Osteocyte (in vitro differentiated cells): ENCODE measurements around the gene ARHGAP6. TPM values are rescaled to one million over a fixed set of nuclear protein-coding genes. Genes with fewer than 3 reads are reported as not detected.
"Not testable (repeated sequence)": the region's sequence is repeated elsewhere in the genome, so short reads cannot be mapped to it uniquely, and the experiment has no call there.

ENCODE experiments used
- DNase-seq: peaks from one replicate; pipeline ENCODE4 v3.0.0; 2021; ENCODE audit warnings: mixed read lengths; ENCODE audit not compliant: unreplicated experiment; ENCODE audit errors: extremely low spot score
- H3K27ac Mint-ChIP-seq: one replicate; pipeline ENCODE4 v1.8.0; 2021; ENCODE audit warnings: mild to moderate bottlenecking, mixed read lengths; ENCODE audit not compliant: unreplicated experiment
- H3K27me3 Mint-ChIP-seq: one replicate; pipeline ENCODE4 v1.8.0; 2021; ENCODE audit warnings: mixed read lengths; ENCODE audit not compliant: unreplicated experiment
- H3K36me3 Mint-ChIP-seq: one replicate; pipeline ENCODE4 v1.8.0; 2021; ENCODE audit warnings: mixed read lengths; ENCODE audit not compliant: unreplicated experiment
- H3K4me1 Mint-ChIP-seq: one replicate; pipeline ENCODE4 v1.8.0; 2021; ENCODE audit warnings: mixed read lengths; ENCODE audit not compliant: unreplicated experiment
- H3K4me3 Mint-ChIP-seq: one replicate; pipeline ENCODE4 v1.8.0; 2021; ENCODE audit warnings: mild to moderate bottlenecking, moderate library complexity, mixed read lengths; ENCODE audit not compliant: unreplicated experiment
- H3K9me3 Mint-ChIP-seq: one replicate; pipeline ENCODE4 v1.8.0; 2021; ENCODE audit warnings: mixed read lengths; ENCODE audit not compliant: unreplicated experiment
- CTCF ChIP-seq: fragments of 200-600 bp; sonication (generic); IDR thresholded peaks from 2 replicates; pipeline ENCODE4 v1.5.0; 2021; ENCODE audit warnings: antibody characterized with exemption, mild to moderate bottlenecking, moderate library complexity
- total RNA-seq: library from RNA; stranded (reverse); gene quantifications from 2 replicates; pipeline ENCODE4 v1.2.1, GENCODE V29; 2021

The ARHGAP6 gene
- total RNA-seq, 1 donor from 2014 or later, result 3.5 TPM

- Mint-ChIP-seq H3K4me1 (no peaks in the 10 kb centered on the region), H3K27me3 (no peaks in the 10 kb centered on the region), H3K4me3 (no peak overlapping the region), H3K9me3 (no peaks in the 10 kb centered on the region), H3K36me3 (no peaks in the 10 kb centered on the region), H3K27ac (no peak overlapping the region)
- TF ChIP-seq CTCF, result no peak
- DNase-seq, result no peak
These were observed 423.0 kb downstream of the ARHGAP6 start for GRCh38 chrX:11242704-11243103.

- Mint-ChIP-seq H3K4me1 (no peaks in the 10 kb centered on the region), H3K27ac (no peak overlapping the region), H3K36me3 (no peaks in the 10 kb centered on the region), H3K4me3 (no peak overlapping the region), H3K27me3 (no peaks in the 10 kb centered on the region), H3K9me3 (no peaks in the 10 kb centered on the region)
- no peak for TF ChIP-seq CTCF
- no peak for DNase-seq
These were observed 424.0 kb downstream of the ARHGAP6 start for GRCh38 chrX:11241720-11242119.

- Mint-ChIP-seq H3K36me3 (no peaks in the 10 kb centered on the region), H3K27me3 (no peaks in the 10 kb centered on the region), H3K27ac (no peak overlapping the region), H3K4me1 (no peaks in the 10 kb centered on the region), H3K9me3 (no peaks in the 10 kb centered on the region), H3K4me3 (no peak overlapping the region)
- no peak for DNase-seq
- TF ChIP-seq CTCF, result no peak
These were observed 426.5 kb downstream of the ARHGAP6 start for GRCh38 chrX:11239230-11239629.

GRCh38 chrX:11235377-11235776, 430.3 kb downstream of the ARHGAP6 start:
- not testable (repeated sequence) for H3K9me3 Mint-ChIP-seq, H3K4me3 Mint-ChIP-seq, DNase-seq, H3K27ac Mint-ChIP-seq, H3K36me3 Mint-ChIP-seq, H3K27me3 Mint-ChIP-seq, H3K4me1 Mint-ChIP-seq

- Mint-ChIP-seq H3K36me3 (no peaks in the 10 kb centered on the region), H3K27ac (no peak overlapping the region), H3K9me3 (peaks cover 18% of the 10 kb centered on the region), H3K4me1 (no peaks in the 10 kb centered on the region), H3K4me3 (no peak overlapping the region), H3K27me3 (no peaks in the 10 kb centered on the region)
- TF ChIP-seq CTCF, result no peak
- no peak for DNase-seq
These were observed 450.4 kb downstream of the ARHGAP6 start for GRCh38 chrX:11215191-11215921.
